Stimulated activated CD4-positive, alpha-beta T cell treated with anti-CD3 and anti-CD28 coated beads, TNF-alpha, amount 100 ng/mL, for 24 hours (primary cell): ENCODE data around the gene SMYD4.

Experiments used
- DNase-seq, 3 experiments: peaks; one replicate each; pipeline ENCODE4 v3.0.0-alpha.2; 2020; ENCODE audit warnings: low read depth in 3 of 3

Gene SMYD4

DNA sequence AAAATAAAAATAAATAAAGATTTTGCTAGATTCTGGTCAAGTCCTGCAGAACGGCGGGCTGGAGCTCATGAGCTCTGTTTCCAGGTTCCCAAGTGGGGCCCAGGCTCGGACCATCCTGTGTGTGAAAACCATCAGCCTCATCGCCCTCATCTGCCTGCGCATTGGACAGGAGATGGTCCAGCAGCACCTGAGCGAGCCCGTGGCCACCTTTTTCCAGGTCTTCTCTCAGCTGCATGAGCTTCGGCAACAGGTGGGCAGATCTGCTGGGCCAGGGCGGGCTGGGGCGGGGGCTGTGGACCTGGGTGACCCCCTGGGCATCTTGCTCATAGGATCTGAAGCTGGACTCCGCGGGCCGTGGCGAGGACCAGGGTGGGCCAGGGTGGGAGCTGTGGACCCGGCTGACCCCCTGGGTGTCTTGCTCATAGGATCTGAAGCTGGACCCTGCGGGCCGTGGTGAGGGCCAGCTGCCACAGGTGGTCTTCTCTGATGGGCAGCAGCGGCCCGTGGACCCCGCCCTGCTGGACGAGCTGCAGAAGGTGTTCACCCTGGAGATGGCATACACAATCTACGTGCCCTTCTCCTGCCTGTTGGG is 97.4 kb downstream of the SMYD4 start:
- DNase-seq: no peak

DNA sequence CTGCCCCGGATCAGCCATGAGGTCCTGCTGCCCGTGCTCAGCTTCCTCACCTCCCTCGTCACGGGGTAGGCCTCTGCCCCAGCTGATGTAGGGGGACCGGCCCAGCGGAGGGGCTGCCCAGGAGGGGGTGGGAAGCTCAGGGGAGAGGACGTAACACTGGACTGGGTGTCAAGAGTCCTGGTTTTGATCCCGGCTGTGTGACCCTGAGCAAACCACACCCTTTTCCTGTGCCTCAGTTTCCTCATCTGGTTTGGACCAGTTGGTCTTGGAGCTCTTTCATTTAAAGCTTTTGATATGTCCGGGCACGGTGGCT is 98.6 kb downstream of the SMYD4 start:
- DNase-seq: no peak

DNA sequence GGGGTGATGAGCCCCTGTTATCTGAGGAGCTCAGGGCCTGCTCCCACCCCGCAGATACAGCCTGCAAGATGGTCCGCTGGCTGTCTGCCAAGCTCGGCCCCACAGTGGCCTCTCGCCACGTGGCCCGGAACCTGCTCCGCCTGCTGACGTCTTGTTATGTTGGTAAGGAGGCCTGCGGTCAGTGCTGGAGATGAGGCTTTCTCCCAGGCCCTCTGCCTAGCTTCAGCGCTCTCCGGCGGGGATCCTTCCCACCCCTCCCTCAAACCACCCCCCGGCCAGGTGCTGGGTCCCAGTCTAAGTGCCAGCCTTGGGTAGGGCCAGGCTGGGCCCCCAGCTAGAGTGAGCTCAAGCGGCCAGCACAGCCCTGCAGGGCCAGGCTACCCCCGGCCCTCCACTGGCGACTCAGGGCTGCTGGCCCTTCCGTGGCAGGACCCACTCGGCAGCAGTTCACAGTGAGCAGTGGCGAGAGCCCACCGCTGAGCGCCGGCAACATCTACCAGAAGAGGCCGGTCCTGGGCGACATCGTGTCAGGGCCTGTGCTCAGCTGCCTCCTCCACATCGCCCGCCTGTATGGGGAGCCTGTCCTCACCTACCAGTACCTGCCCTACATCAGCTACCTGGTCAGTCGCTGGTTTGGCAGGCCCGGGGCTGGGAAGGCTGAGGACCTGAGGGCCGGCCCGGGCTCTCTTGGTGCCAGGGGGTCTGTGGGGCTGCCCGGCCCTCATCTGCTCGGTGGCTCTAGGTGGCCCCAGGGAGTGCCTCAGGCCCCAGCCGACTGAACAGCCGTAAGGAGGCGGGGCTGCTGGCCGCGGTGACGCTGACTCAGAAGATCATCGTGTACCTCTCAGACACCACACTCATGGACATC is 99.1 kb downstream of the SMYD4 start:
- DNase-seq: no peak

DNA sequence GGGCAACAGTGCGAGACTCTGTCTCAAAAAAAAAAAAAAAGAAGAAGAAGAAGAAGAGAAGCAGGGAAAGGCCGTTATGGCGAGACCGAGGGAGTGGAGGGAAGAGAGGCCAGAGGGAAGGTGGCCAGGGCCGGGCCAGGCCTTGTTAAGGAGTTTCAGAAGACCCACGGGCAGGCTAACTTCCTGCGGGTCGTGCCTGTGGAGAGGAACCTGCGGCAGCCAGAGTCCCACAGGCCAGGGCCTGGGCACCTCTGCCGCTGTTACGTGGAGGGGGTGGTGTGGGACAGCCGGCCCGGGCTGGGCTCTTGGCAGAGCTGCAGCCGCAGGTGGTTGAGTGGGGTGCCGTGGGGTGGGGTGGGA is 99.8 kb downstream of the SMYD4 start:
- DNase-seq: no peak
